ENCODE results near the gene PC.
"Not testable (repeated sequence)": the region's sequence is repeated elsewhere in the genome, so short reads cannot be mapped to it uniquely, and the experiment has no call there.

The PC gene

DNA sequence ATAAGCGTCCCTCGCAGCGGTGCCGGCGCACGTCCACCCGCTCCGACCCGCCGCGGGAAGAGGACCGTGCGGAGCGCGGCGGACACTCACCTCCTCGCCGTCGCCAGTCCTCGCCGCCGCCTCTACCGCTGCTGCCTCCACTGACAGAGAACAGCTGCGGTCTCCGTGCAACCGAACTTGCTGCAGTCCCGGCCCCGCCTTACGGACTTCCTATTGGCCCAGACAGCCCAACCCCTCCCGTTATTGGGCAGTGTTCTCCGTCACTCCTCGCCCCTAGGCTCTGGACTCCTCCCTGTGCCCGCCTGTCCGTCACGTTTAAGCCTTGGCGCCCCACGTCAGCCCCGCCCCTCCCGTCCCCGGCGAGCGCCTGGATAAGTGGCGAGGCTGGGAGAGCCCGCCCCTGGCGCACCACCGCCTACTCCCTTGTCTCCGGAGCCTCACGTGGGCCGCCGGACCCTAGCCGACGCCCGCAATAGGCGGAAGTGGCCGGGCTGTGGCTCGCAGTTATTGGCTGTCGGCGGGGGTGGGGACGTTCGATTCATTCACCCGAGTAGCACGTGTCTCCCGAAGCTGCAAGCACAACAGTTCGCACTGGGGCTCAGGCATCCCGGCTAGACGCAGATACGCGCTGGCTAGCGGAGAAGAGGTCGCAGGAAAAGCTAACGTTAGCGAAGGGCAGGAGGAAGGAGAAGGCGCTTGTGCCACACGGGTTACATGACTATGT, at the start of gene PC:
TSS of gene PC (minus strand) at position 152 of the 724 bp plus-strand sequence. CDS start 86,224 bp downstream, outside the sequence.
- peak; percentile 99 for DNase-seq (ENCODE audit: low read depth)

GRCh38 chr11:67007126-67007525, 48.9 kb upstream of the PC start:
- no peak for DNase-seq (ENCODE audit: low read depth)

DNA sequence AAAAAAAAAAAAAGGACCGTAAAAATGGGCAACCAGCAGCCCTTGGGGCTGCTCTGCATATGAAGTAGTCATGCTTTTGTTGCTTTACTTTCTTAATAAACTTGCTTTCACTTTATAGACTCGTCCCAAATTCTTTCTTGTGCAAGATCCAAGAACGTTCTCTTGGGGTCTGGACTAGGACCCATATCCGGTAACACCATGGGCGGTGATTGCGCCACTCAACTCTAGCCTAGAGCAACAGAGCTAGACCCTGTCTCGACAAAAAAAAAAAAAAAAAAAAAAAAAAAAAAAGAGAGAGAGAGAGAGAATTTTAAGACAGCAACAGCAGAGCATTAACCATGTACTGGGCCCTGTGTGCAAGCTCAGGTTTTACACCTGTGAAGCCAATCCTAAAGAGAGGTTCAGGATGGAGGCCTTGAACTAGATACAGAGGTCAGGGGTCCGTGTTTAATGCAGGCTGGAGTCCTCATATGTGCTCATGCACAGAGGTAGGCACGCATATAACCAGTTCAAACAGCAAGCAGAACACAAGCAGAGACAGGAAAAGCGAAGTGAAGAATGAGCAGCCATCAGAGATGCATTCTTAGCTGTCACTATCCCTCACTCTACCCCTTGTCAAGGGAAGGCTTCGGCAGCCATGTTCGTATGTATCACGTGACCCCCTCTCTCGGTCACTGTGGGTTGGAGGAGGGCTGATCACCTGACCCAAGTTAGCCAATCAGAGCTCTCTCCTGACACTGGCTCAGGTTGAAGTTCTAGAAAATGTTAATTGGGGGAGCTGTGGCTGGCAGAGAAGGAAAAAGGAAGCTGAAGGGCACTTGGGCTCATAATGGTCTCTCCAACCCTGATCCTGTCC, 48.1 kb upstream of the PC start:
- no peak for DNase-seq (ENCODE audit: low read depth)

DNA sequence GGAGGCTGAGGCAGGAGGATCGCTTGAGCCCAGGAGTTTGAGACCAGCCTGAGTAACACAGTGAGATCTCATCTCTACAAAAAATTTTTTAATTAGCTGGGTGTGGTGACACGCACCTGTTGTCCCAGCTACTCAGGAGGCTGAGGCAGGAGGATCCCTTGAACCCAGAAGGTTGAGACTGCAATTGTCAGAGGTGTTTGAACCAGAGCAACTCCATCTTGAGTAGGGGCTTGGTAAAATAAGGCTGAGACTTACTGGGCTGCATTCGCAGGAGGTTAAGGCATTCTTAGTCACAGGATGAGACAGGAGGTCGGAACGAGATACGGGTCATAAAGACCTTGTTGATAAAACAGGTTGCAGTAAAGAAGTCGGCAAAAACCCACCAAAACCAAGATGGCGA, 47.0 kb upstream of the PC start:
- not testable (repeated sequence) for DNase-seq (ENCODE audit: low read depth)

DNA sequence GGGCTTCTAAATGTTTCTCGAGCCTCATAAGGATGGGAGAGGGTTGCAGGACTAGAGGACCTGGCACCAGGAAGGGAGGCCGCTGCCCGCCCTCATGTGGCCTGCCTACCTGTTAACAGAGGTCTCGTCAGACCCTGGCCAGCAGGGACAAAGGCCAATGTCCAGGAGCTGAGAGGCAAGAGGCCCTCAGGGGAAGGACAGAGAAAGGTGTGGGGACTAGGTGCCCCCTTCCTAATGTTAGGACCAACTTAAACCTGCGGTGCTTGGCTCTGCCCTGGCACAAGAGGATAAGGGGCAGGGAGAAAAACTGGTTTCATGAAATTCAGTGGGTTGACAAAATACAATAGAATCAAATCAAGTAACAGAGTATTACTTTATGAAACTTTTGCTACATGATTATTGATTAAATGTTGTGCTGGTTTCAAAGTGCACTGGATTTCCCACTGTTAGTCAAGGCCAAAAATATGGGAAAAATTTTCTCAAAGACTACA, 44.8 kb upstream of the PC start:
- no peak for DNase-seq (ENCODE audit: low read depth)

GRCh38 chr11:67002297-67002913, 44.2 kb upstream of the PC start:
- DNase-seq (ENCODE audit: low read depth): no peak

GRCh38 chr11:67001332-67001731, 43.1 kb upstream of the PC start:
- no peak for DNase-seq (ENCODE audit: low read depth)

DNA sequence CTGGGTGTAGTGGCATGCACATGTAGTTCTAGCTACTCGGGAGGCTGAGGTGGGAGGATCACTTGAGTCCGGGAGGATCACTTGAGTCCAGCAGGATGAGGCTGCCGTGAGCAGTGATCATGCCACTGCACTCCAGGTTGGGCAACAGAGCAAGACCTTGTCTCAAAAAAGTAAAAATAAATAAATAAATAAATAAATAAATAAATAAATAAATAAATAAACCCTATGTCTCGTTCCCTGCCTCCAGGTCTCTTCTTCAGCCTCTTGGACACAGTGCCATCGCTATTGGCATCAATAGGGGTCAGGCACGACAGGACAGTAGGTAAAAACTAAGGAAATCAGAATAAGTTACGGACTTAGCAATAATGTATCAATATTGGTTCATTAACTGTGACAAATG, 41.4 kb upstream of the PC start:
- DNase-seq (ENCODE audit: low read depth): no peak

GRCh38 chr11:66996609-66997273, 38.6 kb upstream of the PC start:
- DNase-seq (ENCODE audit: low read depth): no peak

GRCh38 chr11:66992041-66992440, 33.9 kb upstream of the PC start:
- no peak for DNase-seq (ENCODE audit: low read depth)

- not testable (repeated sequence) for DNase-seq (ENCODE audit: low read depth)
Observed at GRCh38 chr11:66989360-66989759, 31.2 kb upstream of the PC start.

- not testable (repeated sequence) for DNase-seq (ENCODE audit: low read depth)
Observed at GRCh38 chr11:66988741-66989140, 30.6 kb upstream of the PC start.

DNA sequence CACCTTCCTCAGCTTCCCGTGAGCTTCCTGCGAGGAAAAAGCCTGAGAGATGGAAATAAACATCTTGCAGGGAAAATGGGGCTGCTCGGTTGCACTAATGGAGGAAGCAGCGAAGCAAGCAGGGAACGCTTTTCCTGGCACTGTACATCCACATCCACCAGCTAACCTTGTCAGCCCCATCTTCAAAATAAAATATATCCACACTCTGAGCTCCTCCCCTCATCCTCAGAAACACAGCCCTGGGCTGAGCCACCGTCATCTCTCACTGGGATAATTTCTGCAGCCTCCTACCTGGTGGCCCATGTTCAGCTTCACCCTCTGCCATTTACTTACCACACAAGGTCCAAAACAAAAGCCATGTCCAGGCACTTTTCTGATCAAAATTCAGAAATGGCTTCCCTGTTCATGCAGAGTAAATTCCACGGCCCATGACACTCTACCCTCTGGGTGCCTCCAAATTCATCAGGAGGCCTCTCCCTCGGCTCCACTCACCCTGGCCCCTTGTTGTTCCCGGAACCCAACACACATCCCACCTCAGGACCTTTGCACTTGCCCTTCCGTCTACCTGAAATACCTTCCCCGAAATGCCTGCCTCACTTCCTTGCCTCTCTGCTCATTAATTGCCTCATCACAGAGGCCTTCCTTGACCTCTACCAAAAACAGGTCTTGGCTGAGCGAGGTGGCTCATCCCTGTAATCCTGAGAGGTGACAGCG, 29.9 kb upstream of the PC start:
- DNase-seq (ENCODE audit: low read depth): no peak

- no peak for DNase-seq (ENCODE audit: low read depth)
Observed at GRCh38 chr11:66987158-66987620, 29.0 kb upstream of the PC start.

- no peak for DNase-seq (ENCODE audit: low read depth)
Observed at GRCh38 chr11:66986178-66986545, 28.0 kb upstream of the PC start.

- DNase-seq (ENCODE audit: low read depth): no peak
Observed at GRCh38 chr11:66985508-66986177, 27.5 kb upstream of the PC start.

- DNase-seq (ENCODE audit: low read depth): no peak
Observed at GRCh38 chr11:66983275-66983924, 25.2 kb upstream of the PC start.

DNA sequence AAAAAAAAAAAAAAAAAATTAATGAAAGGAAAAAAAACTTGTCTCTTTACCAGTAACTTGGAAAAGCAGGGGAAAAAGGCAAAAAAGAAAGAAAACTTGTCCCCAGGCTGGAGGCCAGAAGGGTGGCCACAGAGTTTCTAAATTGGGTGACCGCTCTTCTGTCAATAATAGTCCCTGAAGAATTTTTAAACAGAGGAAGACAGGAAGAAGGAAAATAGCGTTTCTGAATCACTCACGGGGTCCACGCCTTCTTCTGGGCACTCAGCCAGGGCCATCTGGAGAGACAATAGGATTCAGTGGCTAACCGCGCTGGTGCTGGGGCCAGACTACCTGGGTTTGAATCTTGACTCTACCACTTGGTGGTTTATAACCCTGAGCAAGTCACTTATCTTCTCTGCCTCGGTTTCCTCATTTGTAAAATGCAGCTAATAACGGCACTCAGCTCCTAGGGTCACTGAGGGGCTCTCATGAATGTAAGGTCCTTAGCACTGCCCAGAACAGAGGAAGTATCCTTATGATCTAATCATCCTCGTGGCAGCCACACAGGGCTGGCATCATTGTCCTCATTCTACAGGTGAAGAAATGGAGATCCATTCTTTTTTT, 23.9 kb upstream of the PC start:
- DNase-seq (ENCODE audit: low read depth): peak; percentile 82

DNA sequence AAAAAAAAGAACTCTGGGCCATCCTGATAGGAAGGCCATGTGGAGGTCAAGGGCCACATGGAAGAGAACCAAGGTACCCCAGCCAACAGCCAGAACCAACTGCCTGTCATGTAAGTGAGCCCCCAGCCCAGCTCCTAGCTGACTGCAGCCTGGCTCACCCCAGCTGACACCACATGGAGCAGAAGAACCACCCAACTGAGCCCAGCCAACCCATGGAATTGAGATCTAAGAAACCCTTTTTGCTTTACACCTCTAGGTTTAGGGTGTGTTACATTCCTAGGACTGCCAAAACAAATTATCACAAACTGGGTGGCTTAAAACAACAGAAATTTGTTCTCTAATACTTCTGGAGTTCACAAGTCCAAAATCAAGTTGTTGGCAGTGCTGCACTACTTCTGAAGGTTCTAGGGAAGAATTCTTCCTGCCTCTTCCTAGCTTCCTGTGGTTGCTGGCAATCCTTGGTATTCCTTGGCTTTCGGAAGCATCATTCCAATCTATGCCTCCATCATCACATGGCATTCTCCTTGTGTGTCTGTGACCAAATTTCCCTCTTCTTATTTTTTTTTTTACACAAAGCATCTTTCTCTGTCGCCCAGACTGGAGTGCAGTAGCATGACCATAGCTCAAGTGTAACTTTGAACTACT, 21.3 kb upstream of the PC start:
- no peak for DNase-seq (ENCODE audit: low read depth)

Data from stromal cell of bone marrow (primary cell).